Pericardium fibroblast (primary cell): ENCODE results near the gene FOXI3. TPM values are rescaled to one million over a fixed set of nuclear protein-coding genes. Genes with fewer than 3 reads are reported as not detected.

Experiments
- total RNA-seq: library from RNA; depleted of rRNA; stranded (reverse); fragments of >200 nt; gene quantifications from 2 replicates; pipeline ENCODE4 v1.2.3, GENCODE V29; 2015

Gene FOXI3
- not detected in 2 replicates for total RNA-seq

DNA sequence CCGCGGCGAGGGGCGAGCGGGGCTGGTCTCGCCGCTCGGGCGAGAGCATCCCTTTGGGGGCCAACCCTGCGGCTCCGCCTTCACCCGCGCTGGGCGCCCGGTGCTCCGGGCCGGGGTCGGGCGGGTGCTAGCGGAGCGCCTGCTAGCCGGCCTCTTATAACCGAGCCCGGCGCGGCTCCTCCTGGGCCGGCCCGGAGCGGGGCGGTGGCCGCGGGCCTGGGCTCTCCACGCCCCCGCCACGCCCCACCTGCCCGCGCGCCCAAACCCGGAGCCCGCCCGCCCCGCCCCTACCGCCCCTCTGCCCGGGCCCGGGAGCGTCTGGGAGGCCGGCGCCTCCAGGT is at the start of gene FOXI3:
Gene FOXI3, minus strand, starts transcription at position 129 of the 341 bp plus-strand sequence. CDS start 158 bp downstream, outside the sequence.

Other genes starting within 250 kb of the FOXI3 start
- 11.0 and 23.3 TPM in 2 replicates for gene EIF2AK3, start 174.8 kb upstream of the FOXI3 start, total RNA-seq
- 2.9 and 8.7 TPM in 2 replicates for gene RPIA, start 239.0 kb upstream of the FOXI3 start, total RNA-seq